Inflammatory macrophage (primary cell): ENCODE results near the gene BAIAP2.

ENCODE experiments used
- DNase-seq, 2 donors: peaks; one replicate each; pipeline ENCODE4 v3.0.0-alpha.2; 2020 to 2022

Gene BAIAP2

DNA sequence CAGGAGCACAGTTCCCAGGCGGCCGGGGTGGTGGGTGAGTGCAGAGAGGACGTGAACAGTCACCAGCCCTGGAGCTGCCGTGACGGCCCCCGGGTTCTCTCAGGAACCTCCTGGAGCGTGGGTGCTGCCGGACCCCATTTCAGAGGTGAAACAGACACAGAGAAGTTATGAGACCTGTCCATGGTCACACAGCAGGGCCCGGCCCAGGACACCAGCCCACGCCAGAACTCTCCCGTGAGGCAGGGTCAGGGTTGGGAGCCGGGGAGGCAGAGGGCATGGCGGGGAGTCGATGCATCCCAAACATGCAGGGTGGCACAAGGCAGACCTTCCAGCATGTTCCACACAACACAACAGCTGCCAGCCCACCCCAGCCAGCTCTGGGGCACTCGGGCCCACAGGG, 126.6 kb downstream of the BAIAP2 start:
- DNase-seq = no peak

DNA sequence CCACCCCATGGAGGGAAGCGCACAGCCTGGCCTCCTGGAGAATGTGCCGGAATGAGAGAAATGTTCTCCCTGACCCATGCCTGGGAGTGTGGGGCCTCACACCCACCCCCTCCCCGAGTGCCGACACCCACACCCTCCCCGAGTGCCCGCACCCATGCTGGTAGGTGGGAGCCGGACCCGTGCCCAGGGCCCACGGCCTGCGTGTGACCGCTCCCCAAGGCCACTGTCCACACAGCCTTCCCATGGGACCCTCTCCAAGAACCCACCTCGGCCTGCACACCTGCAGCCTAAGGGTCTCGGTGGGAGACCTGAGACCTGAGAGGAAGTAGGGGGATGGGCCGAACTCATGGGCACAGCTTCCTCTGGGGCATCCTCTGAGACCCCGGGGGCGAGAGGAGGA, 127.0 kb downstream of the BAIAP2 start:
- DNase-seq = no peak

DNA sequence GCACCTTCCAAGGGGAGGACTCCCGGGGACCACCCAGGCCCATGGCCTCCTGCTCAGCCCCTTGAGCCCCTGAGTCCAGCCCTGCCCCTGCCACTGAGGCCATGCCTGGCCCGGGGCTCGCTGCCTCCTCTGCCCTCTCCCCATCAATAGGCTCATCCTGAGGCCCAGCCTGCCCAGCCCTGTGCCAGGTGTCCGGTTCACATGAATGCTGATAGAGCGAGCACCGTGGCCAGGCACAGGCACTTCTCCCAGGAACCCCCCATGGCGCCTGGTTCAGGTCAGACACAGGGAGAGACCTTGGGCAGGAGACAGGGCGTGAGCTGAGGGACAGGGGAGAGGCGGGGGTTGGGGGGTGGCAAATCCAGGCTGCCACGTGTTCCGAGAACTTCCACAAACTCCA, 127.5 kb downstream of the BAIAP2 start:
- DNase-seq = no peak

GRCh38 chr17:81163051-81163695, 128.2 kb downstream of the BAIAP2 start:
- no peak for DNase-seq

- no peak for DNase-seq
Measured at GRCh38 chr17:81163703-81164370, 128.9 kb downstream of the BAIAP2 start.

GRCh38 chr17:81164371-81165245, 129.7 kb downstream of the BAIAP2 start:
- no peak for DNase-seq

- DNase-seq = no peak
Measured at GRCh38 chr17:81165246-81166032, 130.5 kb downstream of the BAIAP2 start, which contains the start of gene PVALEF. TSS of gene PVALEF (plus strand) at chr17:81165507. CDS start at chr17:81181227, 15,720 bp downstream.

DNA sequence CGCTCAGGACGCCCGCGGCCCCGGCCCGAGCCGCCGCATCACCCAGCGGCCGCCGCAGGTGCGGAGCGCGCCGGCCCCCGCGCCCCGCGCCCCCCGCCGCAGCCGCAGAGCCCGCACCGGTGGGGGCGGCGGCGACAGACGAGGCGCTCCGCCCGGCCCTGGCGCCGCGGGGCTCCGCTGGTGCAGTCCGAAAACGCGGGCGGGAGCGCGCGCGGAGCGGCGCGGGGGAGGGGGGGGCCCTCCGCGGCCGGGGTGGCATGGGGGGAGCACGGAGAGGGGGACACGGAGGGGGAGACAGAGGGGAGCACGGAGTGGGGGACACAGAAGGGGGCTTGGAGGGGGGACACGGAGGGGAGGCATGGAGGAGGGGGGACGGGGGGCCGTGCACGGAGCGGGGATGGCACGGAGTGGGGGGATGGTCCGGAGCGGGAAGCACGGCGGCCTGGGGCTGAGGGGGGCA, 131.1 kb downstream of the BAIAP2 start, which contains the start of gene AATK:
TSS of gene AATK (minus strand) at position 189 of the 460 bp plus-strand sequence. CDS start 229 bp downstream, outside the sequence.
- DNase-seq = no peak
